ENCODE measurements around the gene F10. TPM values are rescaled to one million over a fixed set of nuclear protein-coding genes. Genes with fewer than 3 reads are reported as not detected.

The F10 gene
- total RNA-seq, 1 experiment from 2014 or later = not detected

DNA sequence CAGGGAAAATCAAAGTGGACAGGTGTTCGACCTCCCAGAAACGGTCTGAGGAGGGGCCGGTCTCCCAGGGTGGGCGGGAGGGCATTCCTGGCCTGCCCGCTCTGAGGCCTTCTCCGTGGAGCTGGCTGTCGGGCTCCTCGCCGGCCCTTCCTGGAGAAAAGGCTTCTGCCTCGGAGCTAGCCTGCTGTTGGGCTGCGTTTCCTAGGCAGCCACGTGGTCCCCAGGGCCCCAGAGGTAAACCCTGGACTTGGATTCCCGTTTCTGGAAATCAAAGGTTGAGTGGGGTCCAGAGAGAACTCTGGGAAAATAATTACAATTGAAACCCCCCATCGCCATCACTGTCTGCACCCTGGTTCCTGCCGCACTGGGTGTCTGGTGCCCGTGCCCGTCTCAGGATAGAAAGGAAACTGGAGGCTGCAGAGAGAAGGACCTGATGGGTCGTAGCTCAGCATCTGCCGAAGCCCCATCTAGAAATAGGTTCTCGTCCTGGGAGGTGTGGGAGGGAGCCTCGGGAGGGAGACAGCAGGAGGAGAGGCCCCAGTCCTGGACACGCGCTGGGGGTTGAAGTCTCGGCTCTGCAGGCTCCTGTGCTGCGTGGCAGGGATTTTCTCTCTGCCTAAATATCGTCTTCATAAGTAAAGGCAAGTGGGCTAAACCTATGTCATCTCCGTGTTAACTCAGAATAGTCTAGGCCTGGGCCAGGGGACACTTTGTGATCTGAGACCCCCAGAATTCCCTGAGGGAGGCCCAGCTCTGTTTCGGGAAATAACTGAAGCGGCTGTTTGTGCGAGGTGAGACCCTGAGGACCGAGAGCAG lies 28.2 kb downstream of the F10 start:
- no peak overlapping the region for H3K4me3 ChIP-seq (ENCODE audit: low read length)
- no peaks in the 10 kb centered on the region for H4K20me1 ChIP-seq (ENCODE audit: low read length)
- ChIA-PET CTCF (no interaction called here), POLR2A (ENCODE audit: unreplicated experiment) (no interaction called here)
- TF ChIP-seq, protein P1, sequence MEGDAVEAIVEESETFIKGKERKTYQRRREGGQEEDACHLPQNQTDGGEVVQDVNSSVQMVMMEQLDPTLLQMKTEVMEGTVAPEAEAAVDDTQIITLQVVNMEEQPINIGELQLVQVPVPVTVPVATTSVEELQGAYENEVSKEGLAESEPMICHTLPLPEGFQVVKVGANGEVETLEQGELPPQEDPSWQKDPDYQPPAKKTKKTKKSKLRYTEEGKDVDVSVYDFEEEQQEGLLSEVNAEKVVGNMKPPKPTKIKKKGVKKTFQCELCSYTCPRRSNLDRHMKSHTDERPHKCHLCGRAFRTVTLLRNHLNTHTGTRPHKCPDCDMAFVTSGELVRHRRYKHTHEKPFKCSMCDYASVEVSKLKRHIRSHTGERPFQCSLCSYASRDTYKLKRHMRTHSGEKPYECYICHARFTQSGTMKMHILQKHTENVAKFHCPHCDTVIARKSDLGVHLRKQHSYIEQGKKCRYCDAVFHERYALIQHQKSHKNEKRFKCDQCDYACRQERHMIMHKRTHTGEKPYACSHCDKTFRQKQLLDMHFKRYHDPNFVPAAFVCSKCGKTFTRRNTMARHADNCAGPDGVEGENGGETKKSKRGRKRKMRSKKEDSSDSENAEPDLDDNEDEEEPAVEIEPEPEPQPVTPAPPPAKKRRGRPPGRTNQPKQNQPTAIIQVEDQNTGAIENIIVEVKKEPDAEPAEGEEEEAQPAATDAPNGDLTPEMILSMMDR (conservative IDR thresholded peaks at IDR 0.05; ENCODE audit: low read depth, low read length) = no peak
- no peak for TF ChIP-seq EZH2 (IDR thresholded peaks at IDR 0.05; ENCODE audit: low read length, unreplicated experiment)
- no peak for TF ChIP-seq EZH2phosphoT487 (IDR thresholded peaks at IDR 0.05; ENCODE audit: borderline replicate concordance, low read length)
- no peak overlapping the region for H2AFZ ChIP-seq (ENCODE audit: low read length)
- H3K36me3 ChIP-seq (ENCODE audit: low read depth, low read length) = no peaks in the 10 kb centered on the region
- no peak for ATAC-seq
- no peak overlapping the region for H3K9ac ChIP-seq (ENCODE audit: low read length)
- no peaks in the 10 kb centered on the region for H3K9me3 ChIP-seq (ENCODE audit: low read length)
- H3F3A ChIP-seq (ENCODE audit: low read length, unreplicated experiment) = no peaks in the 10 kb centered on the region
- no peak for DNase-seq
- BruUV-seq (replicated peaks) = no TSS peak
- H3K4me1 ChIP-seq (ENCODE audit: insufficient read depth, low read length) = peaks cover 16% of the 10 kb centered on the region
- no peak overlapping the region for H3K27ac ChIP-seq (ENCODE audit: low read length)
- no peaks in the 10 kb centered on the region for H3K9me2 ChIP-seq (replicated peaks; ENCODE audit: low read length)
- intact Hi-C loops (cut with micrococcal nuclease) = no loop called here
- H3K27me3 ChIP-seq (ENCODE audit: low read length) = no peaks in the 10 kb centered on the region
- no peaks in the 10 kb centered on the region for H3K79me2 ChIP-seq (ENCODE audit: low read length)
- no peak overlapping the region for H3K4me2 ChIP-seq (ENCODE audit: low read length)

DNA sequence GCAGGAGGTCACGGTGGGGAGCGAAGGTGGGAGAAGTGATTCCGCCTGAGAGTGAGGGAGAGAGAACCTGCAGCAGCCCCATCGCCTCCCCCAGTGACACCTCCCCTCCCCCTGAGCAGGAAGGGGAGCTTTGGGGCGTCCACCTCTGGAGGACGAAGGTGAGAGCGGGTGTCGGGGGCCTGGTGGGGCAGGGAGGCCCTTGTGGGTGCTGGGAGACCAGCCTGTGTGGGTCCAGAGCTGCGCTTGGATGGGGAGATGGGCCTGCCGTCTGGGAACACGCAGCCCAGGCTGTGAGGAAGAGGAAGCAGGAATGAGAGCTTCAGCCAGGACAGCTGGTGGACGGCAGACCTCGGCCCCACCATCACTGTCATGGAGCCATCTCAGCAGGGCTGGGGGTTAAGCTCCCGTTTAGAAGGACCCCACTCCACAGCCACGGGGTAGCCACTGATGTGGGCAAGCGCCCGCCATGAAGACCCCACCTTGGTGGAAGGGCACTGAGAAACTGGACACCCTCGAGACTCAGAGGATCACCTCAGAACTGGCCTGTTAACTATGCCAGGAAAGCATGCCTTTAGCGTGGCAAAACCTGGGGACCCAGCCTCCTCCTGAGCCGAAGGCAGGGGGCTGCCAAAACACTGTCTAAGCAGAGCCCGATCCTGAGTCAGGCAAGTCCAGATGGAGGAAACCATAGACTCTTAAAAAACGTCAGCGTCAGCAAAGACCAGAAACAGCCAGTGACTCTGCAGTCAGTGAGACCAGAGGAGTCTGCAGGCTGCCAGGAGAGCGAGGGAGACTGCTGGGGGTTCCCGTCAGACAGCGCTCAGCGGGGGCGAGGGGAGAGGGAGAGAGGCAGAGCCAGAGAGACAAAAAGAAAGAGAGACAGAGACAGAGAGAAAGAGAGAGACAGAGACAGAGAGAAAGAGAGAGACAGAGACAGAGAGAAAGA lies 29.4 kb downstream of the F10 start:
- POLR2A ChIA-PET (ENCODE audit: unreplicated experiment) = no interaction called here
- TF ChIP-seq EZH2phosphoT487 (IDR thresholded peaks at IDR 0.05; ENCODE audit: borderline replicate concordance, low read length) (no peak), EZH2 (IDR thresholded peaks at IDR 0.05; ENCODE audit: low read length, unreplicated experiment) (no peak)
- TF ChIP-seq, protein P1 (conservative IDR thresholded peaks at IDR 0.05; ENCODE audit: low read depth, low read length) = no peak
- no TSS peak for BruUV-seq (replicated peaks)
- H3K79me2 ChIP-seq (ENCODE audit: low read length) = no peaks in the 10 kb centered on the region
- no peak overlapping the region for H3K27ac ChIP-seq (ENCODE audit: low read length)
- no peaks in the 10 kb centered on the region for H4K20me1 ChIP-seq (ENCODE audit: low read length)
- CTCF ChIA-PET = no interaction called here
- ATAC-seq = no peak
- H3F3A ChIP-seq (ENCODE audit: low read length, unreplicated experiment) = no peaks in the 10 kb centered on the region
- H3K9me2 ChIP-seq (replicated peaks; ENCODE audit: low read length) = no peaks in the 10 kb centered on the region
- H3K4me3 ChIP-seq (ENCODE audit: low read length) = peak overlapping the region; percentile 60; the same call in 1 of the 2 replicates
- H3K9ac ChIP-seq (ENCODE audit: low read length) = no peak overlapping the region
- H3K4me2 ChIP-seq (ENCODE audit: low read length) = peak overlapping the region; percentile 86
- H3K9me3 ChIP-seq (ENCODE audit: low read length) = no peaks in the 10 kb centered on the region
- H2AFZ ChIP-seq (ENCODE audit: low read length) = peak overlapping the region; percentile 72; the same call in 1 of the 2 replicates
- H3K36me3 ChIP-seq (ENCODE audit: low read depth, low read length) = no peaks in the 10 kb centered on the region
- no peaks in the 10 kb centered on the region for H3K27me3 ChIP-seq (ENCODE audit: low read length)
- H3K4me1 ChIP-seq (ENCODE audit: insufficient read depth, low read length) = peaks cover 16% of the 10 kb centered on the region
- DNase-seq = peak; percentile 3
- intact Hi-C loops (cut with micrococcal nuclease) = no loop called here

Measured in PC-3 (cell line).